NCI-H526 (cell line): Measurements from ENCODE around the gene LCE2D.
"Not testable (repeated sequence)": the region's sequence is repeated elsewhere in the genome, so short reads cannot be mapped to it uniquely, and the experiment has no call there.

Experiments
- DNase-seq, 2 experiments: peaks; one replicate each; lab custom pipeline; 2025; lab: John Stamatoyannopoulos, UW

The LCE2D gene

DNA sequence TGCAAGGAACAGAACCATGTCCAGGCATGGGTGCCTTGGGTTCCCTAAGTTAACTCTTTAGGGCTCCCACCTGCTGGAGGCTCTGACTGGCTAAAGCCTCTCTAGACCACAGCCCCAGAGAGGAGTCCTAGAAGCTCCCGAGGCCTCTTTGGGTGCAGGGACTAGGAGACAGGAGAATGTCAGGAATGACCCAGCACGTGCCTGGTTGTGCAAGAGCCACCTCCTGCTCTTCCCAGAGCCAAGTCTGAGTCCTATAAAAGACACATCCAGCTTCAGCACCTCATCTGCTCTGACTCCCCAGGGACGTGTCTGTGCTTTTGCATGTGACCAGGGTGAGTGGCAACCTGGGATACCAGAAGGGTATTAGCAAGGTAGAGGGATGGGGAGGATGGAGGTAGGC is at the start of gene LCE2D:
Gene LCE2D, plus strand, starts transcription at position 283 of the 400 bp plus-strand sequence. CDS start 726 bp downstream, outside the sequence.
- DNase-seq = no peak

GRCh38 chr1:152613511-152613910 is 49.7 kb upstream of the LCE2D start, which contains the start of gene LCE3B:
Gene LCE3B, plus strand, starts transcription at chr1:152613811. Its CDS starts 0 bp downstream, at chr1:152613811.
- no peak for DNase-seq

GRCh38 chr1:152621993-152622392 is 41.2 kb upstream of the LCE2D start:
- no peak for DNase-seq

DNA sequence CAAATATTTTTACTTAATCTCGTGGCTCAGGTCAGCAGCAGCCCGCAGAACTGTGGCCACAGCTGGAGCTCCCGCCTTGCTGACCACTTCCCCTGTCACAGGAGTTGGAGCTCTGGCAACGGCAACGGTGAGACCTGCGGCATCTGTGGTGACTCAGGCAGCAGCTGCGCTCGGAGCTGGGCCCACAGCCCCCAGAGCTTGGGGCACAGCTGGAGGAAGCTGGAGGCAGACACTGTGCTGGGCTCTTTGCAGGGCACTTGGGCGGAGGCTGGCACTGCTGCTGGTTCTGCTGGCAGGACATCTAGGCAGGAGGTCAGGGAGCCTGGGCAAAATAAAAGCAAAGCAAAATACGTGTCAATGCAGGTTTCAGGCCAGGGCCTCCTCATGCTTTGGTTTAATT is 40.4 kb upstream of the LCE2D start, which contains the start of gene LCE3A:
Gene LCE3A, minus strand, starts transcription at position 301 of the 400 bp plus-strand sequence. Its CDS starts 0 bp downstream, at position 301.
- DNase-seq = no peak

DNA sequence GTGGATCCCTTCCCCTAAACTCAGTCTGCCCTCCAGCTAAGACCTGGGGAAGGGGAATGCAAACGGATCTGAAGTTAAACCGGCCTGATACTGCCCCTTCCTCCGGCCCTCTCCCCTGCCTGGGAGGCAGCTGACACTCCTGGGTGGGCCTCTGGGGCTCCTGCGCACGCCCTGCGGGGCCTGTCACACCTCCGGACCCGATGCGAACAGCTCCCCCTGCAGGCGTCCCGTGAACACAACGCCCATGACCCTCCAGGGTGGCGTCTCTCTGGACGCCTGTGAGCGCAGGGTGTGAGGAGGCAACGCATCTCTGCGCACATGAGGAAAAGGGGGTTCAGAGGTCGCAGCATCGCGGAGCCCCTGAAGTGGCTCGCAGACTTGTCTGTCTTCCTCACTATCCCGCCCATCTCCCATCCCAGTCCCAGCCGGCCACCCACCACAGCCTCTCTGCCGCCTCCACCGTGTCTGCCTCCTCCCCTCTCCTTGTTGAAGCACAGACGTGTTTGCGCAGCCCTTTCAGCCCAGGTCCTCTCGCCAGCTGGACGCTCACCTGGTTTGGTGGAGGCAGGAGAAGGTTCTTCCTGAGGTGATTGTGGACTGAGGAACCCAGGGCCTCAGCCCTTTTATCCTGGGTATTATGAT is 39.9 kb upstream of the LCE2D start:
- DNase-seq = peak in 1 of 2 experiments; percentile 30

DNA sequence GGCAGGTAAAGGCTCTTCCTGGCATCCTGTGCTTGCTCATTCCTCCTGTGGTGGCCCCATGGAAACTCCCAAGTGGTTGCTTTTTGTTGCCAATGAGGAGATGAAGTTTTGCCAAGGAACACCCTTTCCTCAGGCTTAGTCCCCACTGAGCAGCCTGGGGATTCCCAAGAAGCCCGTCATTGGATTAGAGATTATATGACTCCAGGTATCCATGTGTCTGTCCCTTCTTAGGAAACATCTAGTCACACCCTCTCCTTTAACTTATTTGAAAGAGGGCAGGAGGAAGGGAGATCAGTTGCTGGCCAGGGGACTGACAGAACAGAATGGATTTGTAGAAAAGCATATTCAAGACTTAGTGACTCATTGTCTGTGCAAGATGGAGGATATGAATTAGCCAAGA is 36.4 kb upstream of the LCE2D start:
- DNase-seq = no peak

GRCh38 chr1:152630596-152630995 is 32.6 kb upstream of the LCE2D start:
- DNase-seq = no peak

- no peak for DNase-seq
These were observed 22.8 kb upstream of the LCE2D start for GRCh38 chr1:152640351-152640750.

DNA sequence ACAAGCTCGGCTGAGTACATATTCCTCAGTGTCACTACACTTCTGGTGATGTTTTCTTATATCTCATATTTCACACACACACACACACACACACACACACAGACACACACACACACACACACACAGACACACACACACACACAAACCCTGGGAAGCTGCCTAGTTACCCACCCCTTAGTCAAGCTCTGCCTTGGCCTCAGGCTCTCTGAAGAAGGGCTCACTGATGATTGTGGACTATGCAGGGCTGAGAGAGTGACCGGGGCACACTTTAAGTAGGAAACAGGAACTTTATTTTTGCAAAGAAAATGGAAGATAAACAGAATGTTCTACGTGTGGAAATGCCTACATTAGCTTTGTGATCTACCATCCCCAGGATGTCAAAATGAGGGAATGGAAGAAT is 19.2 kb upstream of the LCE2D start:
- no peak for DNase-seq

GRCh38 chr1:152645146-152645545 is 18.0 kb upstream of the LCE2D start:
- no peak for DNase-seq

- DNase-seq = no peak
These were observed 16.5 kb upstream of the LCE2D start for GRCh38 chr1:152646656-152647055.

GRCh38 chr1:152654110-152654509 is 9.1 kb upstream of the LCE2D start:
- DNase-seq = peak; percentile 68 to 84

GRCh38 chr1:152656459-152656858 is 6.7 kb upstream of the LCE2D start:
- no peak for DNase-seq

DNA sequence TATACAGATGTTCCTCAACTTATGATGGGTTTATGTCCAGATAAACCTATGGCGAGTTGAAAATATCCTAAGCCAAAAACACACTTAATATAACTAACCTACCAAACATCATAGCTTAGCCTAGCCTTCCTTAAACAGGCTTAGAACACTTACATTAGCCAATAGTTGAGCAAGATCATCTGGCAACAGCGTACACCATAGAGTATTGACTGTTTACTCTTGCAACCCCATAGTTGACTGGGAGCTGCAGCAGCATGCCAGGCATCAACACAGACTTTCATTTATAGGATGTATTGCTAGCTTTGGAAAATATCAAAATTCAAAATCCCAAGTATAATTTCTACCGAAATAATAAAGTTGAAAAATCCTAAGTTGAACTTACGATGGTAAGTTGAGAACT is 5.5 kb upstream of the LCE2D start:
- DNase-seq = no peak

DNA sequence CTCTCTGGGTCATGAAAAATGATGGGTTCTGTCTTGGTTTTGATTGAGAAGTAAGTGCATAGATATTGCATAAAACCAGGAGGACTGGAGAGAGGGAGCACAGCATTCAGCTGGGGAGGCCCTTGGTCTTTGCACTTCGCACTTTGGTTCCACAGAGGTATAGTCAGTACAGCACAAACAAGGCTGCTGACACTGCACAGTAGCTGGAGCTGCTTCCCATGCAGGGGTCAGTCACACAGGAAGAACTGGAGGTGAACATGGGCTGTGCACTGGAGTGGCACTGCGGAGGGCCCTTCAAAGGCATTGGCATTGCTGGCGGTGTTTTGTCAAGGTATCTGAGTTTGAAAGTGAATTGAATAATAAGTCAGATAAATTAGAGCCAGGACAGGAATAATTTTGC is 4.5 kb upstream of the LCE2D start:
- DNase-seq = no peak

DNA sequence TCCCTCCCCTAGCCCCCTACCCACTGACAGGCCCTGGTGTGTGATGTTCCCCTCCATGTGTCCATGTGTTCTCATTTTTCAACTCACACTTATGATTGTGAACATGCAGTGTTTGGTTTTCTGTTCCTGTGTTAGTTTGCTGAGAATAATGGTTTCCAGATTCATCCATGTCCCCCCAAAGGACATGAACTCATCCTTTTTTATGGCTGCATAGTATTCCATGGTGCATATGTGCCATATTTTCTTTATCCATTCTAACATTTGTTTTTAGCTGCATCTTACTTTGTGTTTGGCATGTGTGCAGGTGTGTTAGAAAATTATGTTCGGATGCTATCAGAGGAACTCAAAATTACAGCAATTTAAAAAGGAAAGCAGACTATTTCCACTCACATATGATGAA is 3.0 kb downstream of the LCE2D start:
- DNase-seq = not testable (repeated sequence)

- no peak for DNase-seq
These were observed 4.5 kb downstream of the LCE2D start for GRCh38 chr1:152667648-152668047.

DNA sequence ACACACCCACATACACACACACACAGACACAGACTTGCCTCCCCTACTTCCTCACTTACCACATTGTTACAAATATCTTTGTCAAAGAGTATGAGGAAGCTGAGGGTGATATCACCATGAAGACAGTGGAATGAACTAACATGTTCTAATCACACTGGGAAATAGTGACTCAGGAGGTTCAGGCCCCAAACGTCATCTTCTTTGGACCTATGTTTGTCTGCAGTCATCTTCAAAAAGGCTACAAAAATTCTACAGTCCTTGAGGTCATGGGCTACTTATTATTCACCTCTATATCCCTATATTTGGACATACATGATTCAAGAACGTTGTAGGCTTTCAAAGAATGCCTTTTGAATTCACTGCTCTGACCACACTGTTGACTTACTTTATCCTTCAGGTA is 9.8 kb downstream of the LCE2D start:
- no peak for DNase-seq

DNA sequence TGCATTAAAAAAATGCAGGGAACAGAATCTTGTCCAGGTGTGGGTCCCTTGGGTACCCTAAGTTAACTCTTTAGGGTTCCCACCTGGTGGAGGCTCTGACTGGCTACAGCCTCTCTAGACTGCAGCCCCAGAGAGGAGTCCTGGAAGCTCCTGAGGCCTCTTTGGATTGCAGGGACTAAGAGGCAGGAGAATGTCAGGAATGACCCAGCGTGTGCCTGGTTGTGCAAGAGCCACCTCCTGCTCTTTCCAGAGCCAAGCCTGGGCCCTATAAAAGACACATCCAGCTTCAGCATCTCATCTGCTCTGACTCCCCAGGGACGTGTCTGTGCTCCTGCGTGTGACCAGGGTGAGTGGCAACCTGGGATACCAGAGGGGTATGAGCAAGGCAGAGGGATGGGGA is 11.8 kb downstream of the LCE2D start, which contains the start of gene LCE2C:
Gene LCE2C, plus strand, starts transcription at position 297 of the 400 bp plus-strand sequence. CDS start 737 bp downstream, outside the sequence.
- not testable (repeated sequence) for DNase-seq

DNA sequence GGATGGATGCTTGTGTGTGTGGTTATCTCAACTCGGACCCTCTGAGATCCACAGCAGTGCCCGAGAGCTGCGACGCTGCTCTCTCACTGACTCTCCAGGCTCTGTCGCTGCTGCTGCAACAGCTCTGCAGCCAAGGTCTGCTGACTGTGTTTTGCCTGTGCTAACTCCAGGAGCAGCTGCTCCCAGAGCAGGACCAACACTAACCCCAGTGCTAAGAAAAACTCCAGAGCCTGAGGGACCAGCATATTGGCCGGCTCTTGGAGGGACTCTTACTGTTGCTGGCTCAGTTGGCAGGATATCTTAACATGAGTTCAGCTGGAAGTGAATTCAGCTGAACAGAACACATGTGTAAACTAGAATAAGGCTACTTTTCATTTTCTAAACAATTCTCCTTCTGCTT is 16.3 kb downstream of the LCE2D start:
- no peak for DNase-seq

- no peak for DNase-seq
These were observed 18.4 kb downstream of the LCE2D start for GRCh38 chr1:152681616-152682015.

DNA sequence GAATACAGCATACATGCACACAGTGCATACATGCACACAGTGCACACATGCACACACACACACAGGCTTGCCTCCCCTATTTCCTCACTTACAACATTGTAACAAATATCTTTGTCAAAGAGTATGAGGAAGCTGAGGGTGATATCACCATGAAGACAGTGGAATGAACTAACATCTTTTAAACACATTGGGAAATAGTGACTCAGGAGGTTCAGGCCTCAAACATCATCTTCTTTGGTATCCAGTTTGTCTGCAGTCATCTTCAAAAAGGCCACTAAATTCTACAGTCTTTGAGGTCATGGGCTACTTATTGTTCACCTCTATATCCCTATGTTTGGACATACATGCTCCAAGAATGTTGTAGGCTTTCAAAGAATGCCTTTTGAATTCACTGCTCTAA is 20.7 kb downstream of the LCE2D start:
- DNase-seq = no peak

DNA sequence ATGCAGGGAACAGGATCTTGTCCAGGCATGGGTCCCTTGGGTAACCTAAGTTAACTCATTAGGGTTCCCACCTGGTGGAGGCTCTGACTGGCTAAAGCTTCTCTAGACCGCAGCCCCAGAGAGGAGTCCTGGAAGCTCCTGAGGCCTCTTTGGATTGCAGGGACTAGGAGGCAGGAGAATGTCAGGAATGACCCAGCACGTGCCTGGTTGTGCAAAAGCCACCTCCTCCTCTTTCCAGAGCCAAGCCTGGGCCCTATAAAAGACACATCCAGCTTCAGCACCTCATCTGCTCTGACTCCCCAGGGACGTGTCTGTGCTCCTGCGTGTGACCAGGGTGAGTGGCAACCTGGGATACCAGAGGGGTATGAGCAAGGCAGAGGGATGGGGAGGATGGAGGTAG is 22.6 kb downstream of the LCE2D start, which contains the start of gene LCE2B:
Gene LCE2B, plus strand, starts transcription at position 301 of the 400 bp plus-strand sequence. CDS start 721 bp downstream, outside the sequence.
- DNase-seq = not testable (repeated sequence)
